GM15510 (cell line): ENCODE results near the gene SRCAP.

Experiments
- POLR2A ChIP-seq: IDR thresholded peaks from 3 replicates; pipeline ENCODE4 v1.6.1; 2011; ENCODE audit warnings: borderline replicate concordance; ENCODE audit not compliant: insufficient read length; ENCODE audit errors: extremely low read depth

The SRCAP gene

GRCh38 chr16:30747799-30748633 lies 49.0 kb downstream of the SRCAP start, which contains the start of gene PHKG2:
Gene PHKG2, plus strand, starts transcription at chr16:30748425. Its CDS starts 396 bp downstream, at chr16:30748821.
- peak; percentile 85 for TF ChIP-seq POLR2A

GRCh38 chr16:30748634-30749445 lies 49.9 kb downstream of the SRCAP start:
- TF ChIP-seq POLR2A, result no peak

GRCh38 chr16:30750201-30750600 lies 51.2 kb downstream of the SRCAP start:
- TF ChIP-seq POLR2A, result no peak

GRCh38 chr16:30750876-30751465 lies 52.0 kb downstream of the SRCAP start:
- TF ChIP-seq POLR2A, result no peak

DNA sequence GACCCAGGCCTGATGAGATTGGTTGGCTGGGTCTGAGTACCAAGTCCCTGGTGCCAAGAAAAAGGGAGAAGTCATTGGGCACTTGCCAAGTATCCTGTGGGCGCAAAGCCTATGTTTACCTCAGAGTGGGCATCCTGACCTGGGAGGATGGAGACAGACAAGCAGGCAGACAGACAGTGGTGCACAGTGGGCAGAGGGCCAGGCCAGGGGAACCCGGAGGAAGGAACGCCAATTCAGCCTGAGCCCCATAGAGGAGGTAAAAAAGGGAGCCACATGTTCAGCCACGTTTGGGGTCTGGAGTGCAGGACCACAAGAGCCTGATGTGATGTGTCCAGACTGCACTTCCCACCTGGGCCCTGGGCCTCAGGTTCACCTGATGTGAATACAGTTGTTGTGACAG lies 54.6 kb downstream of the SRCAP start:
- TF ChIP-seq POLR2A, result no peak

DNA sequence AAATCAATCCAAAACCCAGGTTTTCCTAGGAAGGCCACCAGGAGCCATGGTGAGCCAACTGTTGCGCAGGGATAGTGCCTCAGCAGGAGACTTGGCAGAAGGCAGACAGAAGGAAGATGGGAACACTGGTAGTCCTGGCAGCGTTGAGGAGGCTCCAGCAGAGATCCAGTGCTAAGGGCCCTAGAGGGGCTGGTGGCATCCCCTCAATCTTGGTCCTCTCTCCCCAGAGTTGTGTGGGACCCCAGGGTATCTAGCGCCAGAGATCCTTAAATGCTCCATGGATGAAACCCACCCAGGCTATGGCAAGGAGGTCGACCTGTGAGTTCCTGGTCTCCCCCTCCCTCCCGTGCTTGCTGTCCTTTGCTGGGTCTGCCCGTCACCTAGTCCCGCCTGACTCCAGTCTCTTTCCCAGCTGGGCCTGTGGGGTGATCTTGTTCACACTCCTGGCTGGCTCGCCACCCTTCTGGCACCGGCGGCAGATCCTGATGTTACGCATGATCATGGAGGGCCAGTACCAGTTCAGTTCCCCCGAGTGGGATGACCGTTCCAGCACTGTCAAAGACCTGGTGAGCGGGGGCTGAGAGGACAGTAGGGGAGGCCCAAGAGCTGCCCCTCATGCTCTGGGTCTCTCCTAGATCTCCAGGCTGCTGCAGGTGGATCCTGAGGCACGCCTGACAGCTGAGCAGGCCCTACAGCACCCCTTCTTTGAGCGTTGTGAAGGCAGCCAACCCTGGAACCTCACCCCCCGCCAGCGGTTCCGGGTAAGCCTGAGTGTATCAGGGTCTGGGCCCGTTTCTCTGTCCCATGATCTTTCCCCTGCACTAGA lies 57.2 kb downstream of the SRCAP start:
- TF ChIP-seq POLR2A, result no peak

DNA sequence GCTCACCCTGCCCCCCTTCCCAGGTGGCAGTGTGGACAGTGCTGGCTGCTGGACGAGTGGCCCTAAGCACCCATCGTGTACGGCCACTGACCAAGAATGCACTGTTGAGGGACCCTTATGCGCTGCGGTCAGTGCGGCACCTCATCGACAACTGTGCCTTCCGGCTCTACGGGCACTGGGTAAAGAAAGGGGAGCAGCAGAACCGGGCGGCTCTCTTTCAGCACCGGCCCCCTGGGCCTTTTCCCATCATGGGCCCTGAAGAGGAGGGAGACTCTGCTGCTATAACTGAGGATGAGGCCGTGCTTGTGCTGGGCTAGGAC lies 57.8 kb downstream of the SRCAP start:
- TF ChIP-seq POLR2A, result no peak

DNA sequence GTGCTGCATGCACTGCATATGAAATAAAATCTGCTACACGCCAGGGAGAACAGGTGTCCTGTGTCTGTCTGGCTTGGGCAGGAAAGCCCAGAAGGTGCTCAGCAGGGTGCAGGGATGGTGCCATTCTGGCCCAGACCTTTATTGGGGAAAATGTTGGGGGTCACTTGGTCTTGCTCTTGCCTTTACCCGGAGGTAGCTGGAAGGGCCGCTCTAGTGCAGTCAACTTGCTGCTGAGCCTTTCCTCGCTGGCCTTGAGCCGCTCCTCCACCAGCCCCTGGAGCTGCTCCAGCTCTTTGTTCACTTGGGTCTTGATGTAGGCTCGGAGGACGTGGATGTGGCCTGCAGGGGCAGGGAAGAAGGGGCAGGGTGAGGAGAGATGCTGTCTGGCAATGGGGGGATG lies 58.3 kb downstream of the SRCAP start:
- TF ChIP-seq POLR2A, result no peak

GRCh38 chr16:30758988-30759491 lies 60.1 kb downstream of the SRCAP start:
- TF ChIP-seq POLR2A, result no peak

GRCh38 chr16:30760001-30760559 lies 61.1 kb downstream of the SRCAP start:
- no peak for TF ChIP-seq POLR2A

DNA sequence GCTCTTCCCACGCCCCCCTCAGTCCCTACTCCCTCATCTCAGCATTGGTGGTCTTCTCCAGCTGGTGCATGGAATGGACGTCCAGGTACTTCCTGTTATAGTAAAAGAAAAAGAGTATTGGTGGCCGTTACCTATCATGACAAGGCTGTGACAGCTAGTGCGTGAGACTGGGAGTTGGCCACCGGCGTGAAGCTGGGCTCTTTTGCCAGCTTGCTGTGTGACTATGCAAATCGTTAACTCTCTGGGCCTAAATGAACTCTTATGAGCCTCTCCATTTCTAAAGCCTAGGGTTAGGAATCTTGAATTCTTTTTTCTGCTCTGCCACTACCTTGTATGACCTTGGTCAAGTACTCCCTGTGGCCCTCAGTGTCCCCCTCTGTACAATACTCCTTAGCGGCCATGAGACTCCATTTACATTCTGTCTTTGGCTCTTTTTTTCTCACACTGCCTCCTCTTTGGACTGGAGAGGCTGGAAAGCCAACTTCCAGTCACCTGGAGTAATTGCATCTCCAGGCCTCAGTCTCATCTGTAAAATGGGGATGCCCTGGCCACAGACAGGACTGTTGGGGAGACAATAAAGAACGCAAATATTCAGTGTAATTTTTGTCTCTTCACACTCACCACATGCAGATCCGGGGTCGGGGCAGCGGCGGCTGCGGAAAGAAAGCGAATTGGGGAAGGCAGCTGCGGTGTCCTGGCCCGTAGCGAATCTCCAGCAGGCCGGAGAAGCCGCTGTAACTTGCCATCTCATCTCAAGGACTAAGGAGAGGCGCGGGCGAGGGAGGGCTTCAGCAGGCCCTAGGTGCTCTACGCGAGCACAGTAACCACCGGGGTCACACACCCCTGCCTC lies 61.8 kb downstream of the SRCAP start:
- no peak for TF ChIP-seq POLR2A

DNA sequence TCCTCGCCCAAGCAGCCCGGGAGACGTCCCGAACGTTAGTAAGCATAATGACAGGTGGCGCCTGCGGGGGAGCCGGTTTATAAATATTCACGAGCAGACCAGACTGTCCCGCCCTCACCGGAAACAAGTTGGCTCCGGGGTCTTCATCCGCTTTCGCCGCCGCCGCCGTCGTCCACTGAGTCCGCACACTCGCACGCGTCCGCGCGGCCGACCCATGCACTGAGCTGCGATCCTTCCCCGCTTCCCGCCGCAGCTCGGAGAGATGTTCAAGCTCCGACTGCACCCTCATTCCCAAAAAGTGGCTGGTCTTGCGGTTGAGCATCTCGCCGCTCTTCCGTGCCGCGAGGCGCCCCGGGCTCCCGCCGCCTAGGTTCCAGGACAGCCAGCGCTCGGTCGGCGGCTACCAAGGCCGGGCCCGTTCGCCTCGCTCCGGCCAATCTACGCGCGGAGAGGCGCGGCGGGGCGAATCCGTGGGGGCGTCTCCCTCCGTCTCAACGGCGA lies 62.5 kb downstream of the SRCAP start:
- TF ChIP-seq POLR2A, result peak; percentile 30

- TF ChIP-seq POLR2A, result peak; percentile 87
Measured at GRCh38 chr16:30761928-30762902, 63.2 kb downstream of the SRCAP start, which contains the start of the genes CFAP119 and RNF40. Gene CFAP119, minus strand, starts transcription at chr16:30762062. Its CDS starts 314 bp downstream, at chr16:30761748. Gene RNF40, plus strand, starts transcription at chr16:30762322. Its CDS starts 224 bp downstream, at chr16:30762546.
